ENCODE results near the gene SV2A. TPM values are rescaled to one million over a fixed set of nuclear protein-coding genes. Genes with fewer than 3 reads are reported as not detected.

Gene SV2A, protein sequence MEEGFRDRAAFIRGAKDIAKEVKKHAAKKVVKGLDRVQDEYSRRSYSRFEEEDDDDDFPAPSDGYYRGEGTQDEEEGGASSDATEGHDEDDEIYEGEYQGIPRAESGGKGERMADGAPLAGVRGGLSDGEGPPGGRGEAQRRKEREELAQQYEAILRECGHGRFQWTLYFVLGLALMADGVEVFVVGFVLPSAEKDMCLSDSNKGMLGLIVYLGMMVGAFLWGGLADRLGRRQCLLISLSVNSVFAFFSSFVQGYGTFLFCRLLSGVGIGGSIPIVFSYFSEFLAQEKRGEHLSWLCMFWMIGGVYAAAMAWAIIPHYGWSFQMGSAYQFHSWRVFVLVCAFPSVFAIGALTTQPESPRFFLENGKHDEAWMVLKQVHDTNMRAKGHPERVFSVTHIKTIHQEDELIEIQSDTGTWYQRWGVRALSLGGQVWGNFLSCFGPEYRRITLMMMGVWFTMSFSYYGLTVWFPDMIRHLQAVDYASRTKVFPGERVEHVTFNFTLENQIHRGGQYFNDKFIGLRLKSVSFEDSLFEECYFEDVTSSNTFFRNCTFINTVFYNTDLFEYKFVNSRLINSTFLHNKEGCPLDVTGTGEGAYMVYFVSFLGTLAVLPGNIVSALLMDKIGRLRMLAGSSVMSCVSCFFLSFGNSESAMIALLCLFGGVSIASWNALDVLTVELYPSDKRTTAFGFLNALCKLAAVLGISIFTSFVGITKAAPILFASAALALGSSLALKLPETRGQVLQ
- polyA plus RNA-seq (2013, experiment 1 of 2): 44.6 TPM
- polyA plus RNA-seq (2013, experiment 2 of 2): 44.3 TPM

DNA sequence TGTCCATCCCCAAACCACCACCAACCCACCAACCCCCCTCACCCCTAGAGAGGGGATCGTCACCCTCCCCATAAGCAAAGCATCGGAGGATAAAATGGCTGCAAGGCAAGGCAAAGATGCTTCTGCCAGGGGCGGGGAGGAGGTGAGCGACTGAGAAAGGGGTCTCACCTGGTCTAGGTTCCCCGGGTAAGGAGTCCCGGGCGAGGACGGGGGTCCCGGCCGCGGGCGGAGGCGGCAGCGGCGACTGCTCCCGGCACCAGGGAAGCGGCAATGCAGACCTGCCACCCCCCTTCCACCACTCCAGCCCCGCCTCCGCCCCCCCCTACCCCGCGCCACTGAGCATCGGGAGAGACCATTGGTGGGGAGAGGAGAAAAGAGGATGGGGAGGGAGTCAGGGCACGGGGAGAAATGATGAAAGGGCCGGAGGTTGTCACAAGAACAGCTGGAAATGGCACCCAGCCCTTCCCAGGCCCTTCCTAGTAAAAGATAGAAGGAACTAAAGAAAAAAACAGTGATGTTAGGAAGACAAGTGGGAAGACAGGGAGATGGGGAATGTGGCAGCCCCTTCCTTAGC is at the start of gene SV2A:
Gene SV2A, minus strand, starts transcription at position 274 of the 574 bp plus-strand sequence. CDS start 4,004 bp downstream, outside the sequence.
- Histone ChIP-seq H4K8ac (ENCODE audit: low read length) (peak within 1 kb of the TSS; percentile 93), H2BK120ac (ENCODE audit: low read depth, low read length) (peak within 1 kb of the TSS; percentile 42), H3K27me3 (ENCODE audit: control insufficient read depth in 1 of 2, insufficient read depth in 1 of 2, low read length in 2 of 2) (no peaks in the 10 kb centered on the region), H3K18ac (ENCODE audit: low read depth in 1 of 2, low read length in 2 of 2) (peak within 1 kb of the TSS; percentile 87 to 93), H3K4ac (ENCODE audit: low read depth in 1 of 2, low read length in 2 of 2) (peak within 1 kb of the TSS in 1 of 2 experiments; percentile 79), H3K4me1 (ENCODE audit: control insufficient read depth, insufficient read depth, low read depth, low read length) (peaks cover 18% of the 10 kb centered on the region), H3K4me3 (ENCODE audit: insufficient read depth in 1 of 2, low read depth in 1 of 2, low read length in 2 of 2) (peak within 1 kb of the TSS; percentile 72 to 85), H3K79me1 (replicated peaks; ENCODE audit: low read length, poor library complexity, severe bottlenecking) (peaks cover 12% of the 10 kb centered on the region), H2BK15ac (ENCODE audit: low read depth, poor library complexity, severe bottlenecking) (peak within 1 kb of the TSS; percentile 78), H3K9ac (ENCODE audit: low read length) (peak within 1 kb of the TSS; percentile 84), H3K4me2 (ENCODE audit: low read length, poor library complexity, severe bottlenecking) (peak within 1 kb of the TSS; percentile 96), H2AK5ac (ENCODE audit: low read length, severe bottlenecking) (no peak within 1 kb of the TSS), H3K23ac (ENCODE audit: low read length in 2 of 2) (peak within 1 kb of the TSS; percentile 7 to 60), H3K36me3 (ENCODE audit: control insufficient read depth in 1 of 2, insufficient read depth in 2 of 2, low read depth in 1 of 2, low read length in 2 of 2) (peaks cover 11 to 14% of the 10 kb centered on the region in 2 experiments), H3K27ac (ENCODE audit: low read length, poor library complexity, severe bottlenecking) (no peak within 1 kb of the TSS), H2BK5ac (ENCODE audit: low read depth, low read length, poor library complexity, severe bottlenecking) (no peak within 1 kb of the TSS), H2BK12ac (ENCODE audit: low read length in 2 of 2) (peak within 1 kb of the TSS in 1 of 2 experiments; percentile 81), H3K9me3 (ENCODE audit: control insufficient read depth, low read length) (no peaks in the 10 kb centered on the region), H2AFZ (ENCODE audit: low read depth, low read length) (peak within 1 kb of the TSS; percentile 84), H4K91ac (ENCODE audit: low read length) (peak within 1 kb of the TSS; percentile 62), H3K14ac (ENCODE audit: low read length in 2 of 2) (peak within 1 kb of the TSS in 1 of 2 experiments; percentile 96)
- WGBS: 0% methylated on average over 4 of the region's 24 CpGs
- DNase-seq: peak; percentile 84

DNA sequence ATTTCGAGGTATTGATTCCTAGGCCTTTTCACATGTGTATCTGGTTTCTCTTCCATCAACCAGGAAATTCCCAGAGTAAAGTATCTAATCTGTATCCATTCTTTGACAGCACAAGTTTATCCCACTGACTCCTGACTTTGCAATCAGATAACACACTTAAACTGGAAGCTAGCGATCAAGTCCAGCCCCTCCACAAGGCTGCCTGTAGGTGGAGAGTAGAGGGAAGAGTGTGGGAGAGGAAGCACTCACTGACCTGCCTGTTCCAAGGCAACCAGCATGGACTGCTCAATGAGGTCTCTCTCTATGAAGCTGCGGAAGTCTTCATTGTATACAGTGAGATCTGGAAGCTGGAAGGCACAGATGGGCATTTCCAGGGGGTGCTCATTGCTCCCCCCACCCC is 49.4 kb upstream of the SV2A start:
- Histone ChIP-seq H2BK15ac (ENCODE audit: low read depth, poor library complexity, severe bottlenecking) (no peak overlapping the region), H3K4ac (ENCODE audit: low read depth in 1 of 2, low read length in 2 of 2) (no peak overlapping the region), H2BK5ac (ENCODE audit: low read depth, low read length, poor library complexity, severe bottlenecking) (no peak overlapping the region), H3K27ac (ENCODE audit: low read length, poor library complexity, severe bottlenecking) (no peak overlapping the region), H3K4me2 (ENCODE audit: low read length, poor library complexity, severe bottlenecking) (no peak overlapping the region), H3K9ac (ENCODE audit: low read length) (no peak overlapping the region), H3K14ac (ENCODE audit: low read length in 2 of 2) (no peak overlapping the region), H3K4me1 (ENCODE audit: control insufficient read depth, insufficient read depth, low read depth, low read length) (no peaks in the 10 kb centered on the region), H2AK5ac (ENCODE audit: low read length, severe bottlenecking) (no peak overlapping the region), H2BK12ac (ENCODE audit: low read length in 2 of 2) (no peak overlapping the region), H4K8ac (ENCODE audit: low read length) (no peak overlapping the region), H4K91ac (ENCODE audit: low read length) (no peak overlapping the region), H3K79me1 (replicated peaks; ENCODE audit: low read length, poor library complexity, severe bottlenecking) (peaks cover 26% of the 10 kb centered on the region), H3K18ac (ENCODE audit: low read depth in 1 of 2, low read length in 2 of 2) (no peak overlapping the region), H2BK120ac (ENCODE audit: low read depth, low read length) (no peak overlapping the region), H3K36me3 (ENCODE audit: control insufficient read depth in 1 of 2, insufficient read depth in 2 of 2, low read depth in 1 of 2, low read length in 2 of 2) (peaks cover 41 to 92% of the 10 kb centered on the region in 2 experiments), H3K27me3 (ENCODE audit: control insufficient read depth in 1 of 2, insufficient read depth in 1 of 2, low read length in 2 of 2) (no peaks in the 10 kb centered on the region), H2AFZ (ENCODE audit: low read depth, low read length) (no peak overlapping the region), H3K23ac (ENCODE audit: low read length in 2 of 2) (no peak overlapping the region), H3K4me3 (ENCODE audit: insufficient read depth in 1 of 2, low read depth in 1 of 2, low read length in 2 of 2) (no peak overlapping the region), H3K9me3 (ENCODE audit: control insufficient read depth, low read length) (no peaks in the 10 kb centered on the region)
- WGBS: 88% methylated on average over 2 of the region's 3 CpGs
- DNase-seq: no peak

DNA sequence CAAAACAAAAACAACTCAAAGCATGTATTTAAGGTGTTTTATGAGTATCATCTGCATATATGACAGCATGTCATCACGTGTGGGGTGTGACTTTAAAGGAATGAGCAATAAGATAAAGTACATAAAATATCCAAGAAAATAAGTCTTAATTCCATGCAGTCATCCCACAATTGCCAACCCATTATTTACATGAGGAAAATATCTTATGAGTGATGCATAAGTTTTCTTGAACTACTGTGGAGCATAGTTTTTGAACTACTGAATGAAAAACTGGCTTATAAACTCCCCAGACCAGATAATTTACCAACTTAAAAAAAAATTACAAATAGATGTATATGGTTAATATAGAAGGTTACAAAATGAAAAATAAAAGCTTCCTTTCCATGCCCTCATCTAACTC is 48.8 kb upstream of the SV2A start:
- H3K27ac ChIP-seq (ENCODE audit: low read length, poor library complexity, severe bottlenecking): no peak overlapping the region
- H3K9ac ChIP-seq (ENCODE audit: low read length): no peak overlapping the region
- H3K23ac ChIP-seq (ENCODE audit: low read length in 2 of 2): no peak overlapping the region
- H2AFZ ChIP-seq (ENCODE audit: low read depth, low read length): no peak overlapping the region
- H3K36me3 ChIP-seq (ENCODE audit: control insufficient read depth in 1 of 2, insufficient read depth in 2 of 2, low read depth in 1 of 2, low read length in 2 of 2): peaks cover 42 to 91% of the 10 kb centered on the region in 2 experiments
- no peaks in the 10 kb centered on the region for H3K4me1 ChIP-seq (ENCODE audit: control insufficient read depth, insufficient read depth, low read depth, low read length)
- no peak overlapping the region for H2BK15ac ChIP-seq (ENCODE audit: low read depth, poor library complexity, severe bottlenecking)
- no peak overlapping the region for H3K14ac ChIP-seq (ENCODE audit: low read length in 2 of 2)
- H2BK12ac ChIP-seq (ENCODE audit: low read length in 2 of 2): no peak overlapping the region
- no CpG with 5 or more reads among the region's 1 CpG for WGBS
- H4K91ac ChIP-seq (ENCODE audit: low read length): no peak overlapping the region
- no peaks in the 10 kb centered on the region for H3K27me3 ChIP-seq (ENCODE audit: control insufficient read depth in 1 of 2, insufficient read depth in 1 of 2, low read length in 2 of 2)
- H3K4me3 ChIP-seq (ENCODE audit: insufficient read depth in 1 of 2, low read depth in 1 of 2, low read length in 2 of 2): no peak overlapping the region
- H3K79me1 ChIP-seq (replicated peaks; ENCODE audit: low read length, poor library complexity, severe bottlenecking): peaks cover 22% of the 10 kb centered on the region
- H3K18ac ChIP-seq (ENCODE audit: low read depth in 1 of 2, low read length in 2 of 2): no peak overlapping the region
- no peak for DNase-seq
- H3K4ac ChIP-seq (ENCODE audit: low read depth in 1 of 2, low read length in 2 of 2): no peak overlapping the region
- H2BK120ac ChIP-seq (ENCODE audit: low read depth, low read length): no peak overlapping the region
- H4K8ac ChIP-seq (ENCODE audit: low read length): no peak overlapping the region
- H2AK5ac ChIP-seq (ENCODE audit: low read length, severe bottlenecking): no peak overlapping the region
- no peak overlapping the region for H2BK5ac ChIP-seq (ENCODE audit: low read depth, low read length, poor library complexity, severe bottlenecking)
- no peaks in the 10 kb centered on the region for H3K9me3 ChIP-seq (ENCODE audit: control insufficient read depth, low read length)
- H3K4me2 ChIP-seq (ENCODE audit: low read length, poor library complexity, severe bottlenecking): no peak overlapping the region

DNA sequence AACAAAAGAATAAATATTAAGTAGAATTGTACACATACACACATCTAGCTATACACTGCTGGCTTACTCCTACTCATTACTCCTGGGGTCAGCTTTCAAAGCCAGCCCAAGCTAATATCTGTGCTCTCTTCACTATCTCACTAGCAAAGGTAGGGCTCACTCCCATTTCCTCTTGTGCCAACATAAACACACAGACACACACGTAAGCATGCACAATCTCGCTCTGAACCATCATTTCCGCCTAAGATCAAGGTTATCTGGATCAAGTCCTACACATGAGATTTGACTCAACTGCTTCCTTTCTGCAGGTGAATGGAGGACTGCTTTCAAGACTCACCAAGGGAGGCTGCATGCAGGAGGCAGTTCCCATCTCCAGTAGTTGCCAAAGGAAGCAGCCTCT is 47.8 kb upstream of the SV2A start:
- H3K27ac ChIP-seq (ENCODE audit: low read length, poor library complexity, severe bottlenecking): no peak overlapping the region
- H3K36me3 ChIP-seq (ENCODE audit: control insufficient read depth in 1 of 2, insufficient read depth in 2 of 2, low read depth in 1 of 2, low read length in 2 of 2): peaks cover 40 to 90% of the 10 kb centered on the region in 2 experiments
- H3K23ac ChIP-seq (ENCODE audit: low read length in 2 of 2): no peak overlapping the region
- H3K79me1 ChIP-seq (replicated peaks; ENCODE audit: low read length, poor library complexity, severe bottlenecking): peaks cover 24% of the 10 kb centered on the region
- no peak overlapping the region for H2BK15ac ChIP-seq (ENCODE audit: low read depth, poor library complexity, severe bottlenecking)
- no peak overlapping the region for H2BK12ac ChIP-seq (ENCODE audit: low read length in 2 of 2)
- no peak overlapping the region for H3K4me2 ChIP-seq (ENCODE audit: low read length, poor library complexity, severe bottlenecking)
- H3K18ac ChIP-seq (ENCODE audit: low read depth in 1 of 2, low read length in 2 of 2): no peak overlapping the region
- no peak overlapping the region for H2AK5ac ChIP-seq (ENCODE audit: low read length, severe bottlenecking)
- no peak overlapping the region for H3K9ac ChIP-seq (ENCODE audit: low read length)
- no peaks in the 10 kb centered on the region for H3K27me3 ChIP-seq (ENCODE audit: control insufficient read depth in 1 of 2, insufficient read depth in 1 of 2, low read length in 2 of 2)
- no peak overlapping the region for H3K4me3 ChIP-seq (ENCODE audit: insufficient read depth in 1 of 2, low read depth in 1 of 2, low read length in 2 of 2)
- no peak overlapping the region for H4K8ac ChIP-seq (ENCODE audit: low read length)
- no peak overlapping the region for H2BK120ac ChIP-seq (ENCODE audit: low read depth, low read length)
- no peaks in the 10 kb centered on the region for H3K4me1 ChIP-seq (ENCODE audit: control insufficient read depth, insufficient read depth, low read depth, low read length)
- H2AFZ ChIP-seq (ENCODE audit: low read depth, low read length): no peak overlapping the region
- 90% methylated on average over 3 of the region's 3 CpGs for WGBS
- DNase-seq: no peak
- H3K4ac ChIP-seq (ENCODE audit: low read depth in 1 of 2, low read length in 2 of 2): no peak overlapping the region
- H4K91ac ChIP-seq (ENCODE audit: low read length): no peak overlapping the region
- H2BK5ac ChIP-seq (ENCODE audit: low read depth, low read length, poor library complexity, severe bottlenecking): no peak overlapping the region
- H3K9me3 ChIP-seq (ENCODE audit: control insufficient read depth, low read length): no peaks in the 10 kb centered on the region
- H3K14ac ChIP-seq (ENCODE audit: low read length in 2 of 2): no peak overlapping the region
